ENCODE measurements around the gene NLRC3. TPM values are rescaled to one million over a fixed set of nuclear protein-coding genes. Genes with fewer than 3 reads are reported as not detected.
A peak's percentile ranks its signal among the peaks of the same experiment; 100 is the strongest.

Gene NLRC3, protein sequence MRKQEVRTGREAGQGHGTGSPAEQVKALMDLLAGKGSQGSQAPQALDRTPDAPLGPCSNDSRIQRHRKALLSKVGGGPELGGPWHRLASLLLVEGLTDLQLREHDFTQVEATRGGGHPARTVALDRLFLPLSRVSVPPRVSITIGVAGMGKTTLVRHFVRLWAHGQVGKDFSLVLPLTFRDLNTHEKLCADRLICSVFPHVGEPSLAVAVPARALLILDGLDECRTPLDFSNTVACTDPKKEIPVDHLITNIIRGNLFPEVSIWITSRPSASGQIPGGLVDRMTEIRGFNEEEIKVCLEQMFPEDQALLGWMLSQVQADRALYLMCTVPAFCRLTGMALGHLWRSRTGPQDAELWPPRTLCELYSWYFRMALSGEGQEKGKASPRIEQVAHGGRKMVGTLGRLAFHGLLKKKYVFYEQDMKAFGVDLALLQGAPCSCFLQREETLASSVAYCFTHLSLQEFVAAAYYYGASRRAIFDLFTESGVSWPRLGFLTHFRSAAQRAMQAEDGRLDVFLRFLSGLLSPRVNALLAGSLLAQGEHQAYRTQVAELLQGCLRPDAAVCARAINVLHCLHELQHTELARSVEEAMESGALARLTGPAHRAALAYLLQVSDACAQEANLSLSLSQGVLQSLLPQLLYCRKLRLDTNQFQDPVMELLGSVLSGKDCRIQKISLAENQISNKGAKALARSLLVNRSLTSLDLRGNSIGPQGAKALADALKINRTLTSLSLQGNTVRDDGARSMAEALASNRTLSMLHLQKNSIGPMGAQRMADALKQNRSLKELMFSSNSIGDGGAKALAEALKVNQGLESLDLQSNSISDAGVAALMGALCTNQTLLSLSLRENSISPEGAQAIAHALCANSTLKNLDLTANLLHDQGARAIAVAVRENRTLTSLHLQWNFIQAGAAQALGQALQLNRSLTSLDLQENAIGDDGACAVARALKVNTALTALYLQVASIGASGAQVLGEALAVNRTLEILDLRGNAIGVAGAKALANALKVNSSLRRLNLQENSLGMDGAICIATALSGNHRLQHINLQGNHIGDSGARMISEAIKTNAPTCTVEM
- under 0.01 and 0.29 TPM in 2 replicates for total RNA-seq

DNA sequence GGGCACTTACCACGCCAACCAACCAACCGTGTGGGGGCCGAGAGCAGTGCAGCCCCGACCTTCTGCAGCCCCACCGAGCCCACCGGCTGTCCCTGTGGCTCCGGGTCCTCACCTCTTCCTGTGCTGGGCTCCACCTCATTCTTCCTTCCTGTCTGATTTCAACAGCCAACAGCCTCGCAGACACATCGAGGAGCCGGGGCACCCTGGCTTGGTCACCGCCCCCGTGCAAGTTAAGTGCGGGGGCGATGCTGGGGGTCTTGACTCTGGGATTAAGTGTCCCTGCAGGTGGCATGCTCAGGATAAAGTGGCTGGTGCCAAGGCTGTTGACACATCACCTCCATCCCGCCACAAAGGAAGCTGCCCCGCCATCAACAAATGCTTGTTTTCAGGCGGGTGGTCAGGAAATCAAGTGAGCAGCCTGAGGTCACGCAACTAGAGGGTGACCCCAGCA lies at the start of gene NLRC3:
Gene NLRC3, minus strand, starts transcription at position 102 of the 451 bp plus-strand sequence. CDS start 12,367 bp downstream, outside the sequence.
- H3K79me2 ChIP-seq (ENCODE audit: insufficient read depth, low read length) = no peaks in the 10 kb centered on the region
- H3K9me3 ChIP-seq (ENCODE audit: low read depth, low read length) = no peaks in the 10 kb centered on the region
- H2AFZ ChIP-seq (ENCODE audit: low read length) = no peak within 1 kb of the TSS
- peak; percentile 66 for DNase-seq (ENCODE audit: insufficient read length, low spot score, missing footprints)
- H3K4me2 ChIP-seq (ENCODE audit: insufficient read depth, low read length) = no peak within 1 kb of the TSS
- H4K20me1 ChIP-seq (ENCODE audit: insufficient read depth, low read length) = no peaks in the 10 kb centered on the region
- H3K27me3 ChIP-seq (ENCODE audit: insufficient read depth, low read length) = no peaks in the 10 kb centered on the region
- H3K4me1 ChIP-seq (ENCODE audit: insufficient read depth, low read length) = no peaks in the 10 kb centered on the region
- no peaks in the 10 kb centered on the region for H3K36me3 ChIP-seq (ENCODE audit: insufficient read depth, low read length)
- H3K4me3 ChIP-seq (ENCODE audit: insufficient read depth, low read length) = no peak within 1 kb of the TSS
- TF ChIP-seq, protein P1, sequence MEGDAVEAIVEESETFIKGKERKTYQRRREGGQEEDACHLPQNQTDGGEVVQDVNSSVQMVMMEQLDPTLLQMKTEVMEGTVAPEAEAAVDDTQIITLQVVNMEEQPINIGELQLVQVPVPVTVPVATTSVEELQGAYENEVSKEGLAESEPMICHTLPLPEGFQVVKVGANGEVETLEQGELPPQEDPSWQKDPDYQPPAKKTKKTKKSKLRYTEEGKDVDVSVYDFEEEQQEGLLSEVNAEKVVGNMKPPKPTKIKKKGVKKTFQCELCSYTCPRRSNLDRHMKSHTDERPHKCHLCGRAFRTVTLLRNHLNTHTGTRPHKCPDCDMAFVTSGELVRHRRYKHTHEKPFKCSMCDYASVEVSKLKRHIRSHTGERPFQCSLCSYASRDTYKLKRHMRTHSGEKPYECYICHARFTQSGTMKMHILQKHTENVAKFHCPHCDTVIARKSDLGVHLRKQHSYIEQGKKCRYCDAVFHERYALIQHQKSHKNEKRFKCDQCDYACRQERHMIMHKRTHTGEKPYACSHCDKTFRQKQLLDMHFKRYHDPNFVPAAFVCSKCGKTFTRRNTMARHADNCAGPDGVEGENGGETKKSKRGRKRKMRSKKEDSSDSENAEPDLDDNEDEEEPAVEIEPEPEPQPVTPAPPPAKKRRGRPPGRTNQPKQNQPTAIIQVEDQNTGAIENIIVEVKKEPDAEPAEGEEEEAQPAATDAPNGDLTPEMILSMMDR (IDR thresholded peaks at IDR 0.05; ENCODE audit: extremely low read depth, low read depth, low read length) = no peak
- no peak within 1 kb of the TSS for H3K27ac ChIP-seq (ENCODE audit: low read depth, low read length)

DNA sequence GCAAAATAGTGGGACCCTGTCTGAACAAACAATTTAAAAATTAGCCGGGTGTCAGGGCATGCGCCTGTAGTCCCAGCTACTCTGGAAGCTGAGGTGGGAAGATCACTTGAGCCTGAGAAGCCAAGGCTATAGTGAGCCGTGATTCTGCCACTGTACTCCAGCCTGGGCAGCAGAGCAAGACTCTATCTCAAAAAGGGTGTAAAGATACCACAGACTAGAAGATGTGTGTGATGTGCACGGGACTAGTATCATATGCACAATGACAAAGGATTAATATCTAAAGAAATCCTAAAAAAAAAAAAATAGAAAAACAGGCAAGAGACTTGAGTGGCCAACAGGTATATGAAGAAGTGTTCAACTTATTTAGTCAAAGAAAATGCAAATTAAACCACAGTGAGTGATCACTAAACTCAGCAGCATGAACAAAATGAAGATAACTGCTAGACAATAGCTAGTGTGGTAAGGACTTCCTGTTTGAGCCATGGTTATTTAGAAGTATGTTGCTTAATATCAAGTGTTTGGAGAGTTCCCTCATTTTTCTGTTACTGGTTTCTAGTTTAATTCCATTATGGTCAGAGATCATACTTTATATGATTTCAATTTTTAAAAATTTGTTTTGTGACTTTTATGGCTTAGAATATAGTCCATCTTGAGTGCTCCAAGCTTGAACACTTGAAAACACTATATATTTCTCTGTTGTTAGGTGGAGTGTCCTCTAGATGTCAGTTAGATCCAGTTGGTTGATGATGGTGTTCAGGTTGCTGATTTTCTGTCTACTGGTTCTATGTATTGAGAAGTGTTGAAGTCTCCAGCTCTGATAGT lies 48.9 kb upstream of the NLRC3 start:
- Histone ChIP-seq H3K4me2 (ENCODE audit: insufficient read depth, low read length) (no peak overlapping the region), H4K20me1 (ENCODE audit: insufficient read depth, low read length) (peaks cover 10% of the 10 kb centered on the region), H3K9me3 (ENCODE audit: low read depth, low read length) (no peaks in the 10 kb centered on the region), H3K27me3 (ENCODE audit: insufficient read depth, low read length) (no peaks in the 10 kb centered on the region), H2AFZ (ENCODE audit: low read length) (no peak overlapping the region), H3K36me3 (ENCODE audit: insufficient read depth, low read length) (no peaks in the 10 kb centered on the region), H3K4me3 (ENCODE audit: insufficient read depth, low read length) (no peak overlapping the region), H3K79me2 (ENCODE audit: insufficient read depth, low read length) (peaks cover 20% of the 10 kb centered on the region), H3K27ac (ENCODE audit: low read depth, low read length) (no peak overlapping the region), H3K4me1 (ENCODE audit: insufficient read depth, low read length) (no peaks in the 10 kb centered on the region)
- TF ChIP-seq, protein P1 (IDR thresholded peaks at IDR 0.05; ENCODE audit: extremely low read depth, low read depth, low read length) = no peak
- no peak for DNase-seq (ENCODE audit: insufficient read length, low spot score, missing footprints)

DNA sequence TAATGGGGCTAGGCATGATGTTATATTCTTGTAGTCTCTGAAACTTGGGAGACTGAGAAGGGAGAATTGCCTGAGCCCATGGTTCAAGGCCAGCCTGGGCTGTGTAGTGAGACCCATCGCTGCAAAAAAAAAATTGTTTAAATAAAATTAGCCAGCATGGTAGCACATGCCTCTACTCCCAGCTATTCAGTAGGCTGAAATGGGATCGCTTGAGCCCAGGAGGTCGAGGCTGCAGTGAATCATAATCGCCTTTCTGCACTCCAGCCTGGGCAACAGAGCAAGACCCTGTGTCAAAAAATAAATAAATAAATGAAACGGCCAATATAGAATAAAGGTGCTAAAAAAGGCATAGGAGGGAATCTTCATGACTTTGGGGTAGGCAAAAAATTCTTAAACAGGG lies 48.1 kb upstream of the NLRC3 start:
- no peak for DNase-seq (ENCODE audit: insufficient read length, low spot score, missing footprints)
- H3K4me1 ChIP-seq (ENCODE audit: insufficient read depth, low read length) = no peaks in the 10 kb centered on the region
- no peaks in the 10 kb centered on the region for H3K36me3 ChIP-seq (ENCODE audit: insufficient read depth, low read length)
- no peaks in the 10 kb centered on the region for H3K9me3 ChIP-seq (ENCODE audit: low read depth, low read length)
- H2AFZ ChIP-seq (ENCODE audit: low read length) = no peak overlapping the region
- TF ChIP-seq, protein P1 (IDR thresholded peaks at IDR 0.05; ENCODE audit: extremely low read depth, low read depth, low read length) = no peak
- H3K4me2 ChIP-seq (ENCODE audit: insufficient read depth, low read length) = no peak overlapping the region
- peaks cover 10% of the 10 kb centered on the region for H4K20me1 ChIP-seq (ENCODE audit: insufficient read depth, low read length)
- no peak overlapping the region for H3K27ac ChIP-seq (ENCODE audit: low read depth, low read length)
- peaks cover 21% of the 10 kb centered on the region for H3K79me2 ChIP-seq (ENCODE audit: insufficient read depth, low read length)
- H3K4me3 ChIP-seq (ENCODE audit: insufficient read depth, low read length) = no peak overlapping the region
- H3K27me3 ChIP-seq (ENCODE audit: insufficient read depth, low read length) = no peaks in the 10 kb centered on the region

Data from osteoblast (primary cell).